HUES64 (cell line): ENCODE data around the gene MLYCD.

Experiments
- H3K27ac ChIP-seq: 2 replicates; pipeline ENCODE4 v1.7.0; 2013; ENCODE audit warnings: low read depth, low read length, inconsistent platforms
- H3K27me3 ChIP-seq: 2 replicates; pipeline ENCODE4 v1.6.1; 2013; ENCODE audit warnings: mild to moderate bottlenecking, low read length; ENCODE audit not compliant: insufficient read depth
- H3K36me3 ChIP-seq: 2 replicates; pipeline ENCODE4 v1.6.1; 2013; ENCODE audit warnings: mild to moderate bottlenecking, low read length; ENCODE audit not compliant: insufficient read depth
- H3K4me1 ChIP-seq: 2 replicates; pipeline ENCODE4 v1.6.1; 2013; ENCODE audit warnings: mild to moderate bottlenecking, low read length, moderate library complexity; ENCODE audit not compliant: insufficient read depth
- H3K4me3 ChIP-seq: 2 replicates; pipeline ENCODE4 v1.5.1; 2013; ENCODE audit warnings: mild to moderate bottlenecking, low read length, moderate library complexity
- H3K9ac ChIP-seq: 2 replicates; pipeline ENCODE4 v1.6.1; 2013; ENCODE audit warnings: mild to moderate bottlenecking, low read depth, low read length
- H3K9me3 ChIP-seq: 2 replicates; pipeline ENCODE4 v1.6.1; 2013; ENCODE audit warnings: low read depth, low read length; ENCODE audit not compliant: insufficient read depth
- WGBS: fragments of 150-250, 120-280 bp; methylation state at CpG from one replicate; pipeline ENCODE4 v1.1.7; 2013; ENCODE audit warnings: missing lambda C conversion rate; 5-methylcytosine and 5-hydroxymethylcytosine counted together

Gene MLYCD

GRCh38 chr16:83870830-83871229 lies 28.1 kb upstream of the MLYCD start:
- Histone ChIP-seq H3K27ac (no peak overlapping the region), H3K36me3 (no peaks in the 10 kb centered on the region), H3K9me3 (no peaks in the 10 kb centered on the region), H3K9ac (no peak overlapping the region), H3K4me3 (no peak overlapping the region), H3K27me3 (no peaks in the 10 kb centered on the region), H3K4me1 (no peaks in the 10 kb centered on the region)
- 85% methylated on average over 4 of the region's 5 CpGs for WGBS

- Histone ChIP-seq H3K27ac (no peak overlapping the region), H3K36me3 (no peaks in the 10 kb centered on the region), H3K9ac (no peak overlapping the region), H3K27me3 (no peaks in the 10 kb centered on the region), H3K4me3 (no peak overlapping the region), H3K9me3 (no peaks in the 10 kb centered on the region; the same call in 1 of the 2 replicates), H3K4me1 (no peaks in the 10 kb centered on the region)
- WGBS: 75% methylated on average over 4 of the region's 6 CpGs
Observed at GRCh38 chr16:83878838-83879237, 20.1 kb upstream of the MLYCD start.

GRCh38 chr16:83882163-83882885 lies 16.6 kb upstream of the MLYCD start:
- Histone ChIP-seq H3K36me3 (no peaks in the 10 kb centered on the region), H3K4me1 (no peaks in the 10 kb centered on the region), H3K4me3 (no peak overlapping the region), H3K9ac (no peak overlapping the region), H3K27ac (no peak overlapping the region), H3K9me3 (no peaks in the 10 kb centered on the region), H3K27me3 (no peaks in the 10 kb centered on the region)
- WGBS: 87% methylated on average over 8 of the region's 8 CpGs

- no peaks in the 10 kb centered on the region for H3K27me3 ChIP-seq
- no peak overlapping the region for H3K27ac ChIP-seq
- WGBS: 95% methylated on average over 13 of the region's 13 CpGs
- no peaks in the 10 kb centered on the region for H3K4me1 ChIP-seq
- no peak overlapping the region for H3K4me3 ChIP-seq
- H3K9ac ChIP-seq: no peak overlapping the region
- no peaks in the 10 kb centered on the region for H3K9me3 ChIP-seq
- no peaks in the 10 kb centered on the region for H3K36me3 ChIP-seq
Observed at GRCh38 chr16:83886199-83886971, 12.5 kb upstream of the MLYCD start.

GRCh38 chr16:83887080-83887479 lies 11.8 kb upstream of the MLYCD start:
- 93% methylated on average over 6 of the region's 8 CpGs for WGBS
- no peak overlapping the region for H3K9ac ChIP-seq
- no peak overlapping the region for H3K27ac ChIP-seq
- H3K4me3 ChIP-seq: no peak overlapping the region
- no peaks in the 10 kb centered on the region for H3K27me3 ChIP-seq
- H3K4me1 ChIP-seq: no peaks in the 10 kb centered on the region
- no peaks in the 10 kb centered on the region for H3K36me3 ChIP-seq
- 0 out of 2 replicates have a peak, but pooled peaks cover 5% of the 10 kb centered on the region for H3K9me3 ChIP-seq

- no peak overlapping the region for H3K9ac ChIP-seq
- no peaks in the 10 kb centered on the region for H3K27me3 ChIP-seq
- no peak overlapping the region for H3K27ac ChIP-seq
- H3K4me3 ChIP-seq: no peak overlapping the region
- 85% methylated on average over 8 of the region's 8 CpGs for WGBS
- H3K4me1 ChIP-seq: no peaks in the 10 kb centered on the region
- H3K36me3 ChIP-seq: no peaks in the 10 kb centered on the region
- 0 out of 2 replicates have a peak, but pooled peaks cover 6% of the 10 kb centered on the region for H3K9me3 ChIP-seq
Observed at GRCh38 chr16:83887564-83887963, 11.4 kb upstream of the MLYCD start.

GRCh38 chr16:83888672-83889044 lies 10.3 kb upstream of the MLYCD start:
- Histone ChIP-seq H3K9ac (no peak overlapping the region), H3K27me3 (no peaks in the 10 kb centered on the region), H3K36me3 (no peaks in the 10 kb centered on the region), H3K4me1 (no peaks in the 10 kb centered on the region), H3K27ac (no peak overlapping the region), H3K9me3 (0 out of 2 replicates have a peak, but pooled peaks cover 6% of the 10 kb centered on the region), H3K4me3 (no peak overlapping the region)
- WGBS: 80% methylated on average over 2 of the region's 4 CpGs

- no peaks in the 10 kb centered on the region for H3K4me1 ChIP-seq
- no peak overlapping the region for H3K4me3 ChIP-seq
- no peaks in the 10 kb centered on the region for H3K36me3 ChIP-seq
- no peak overlapping the region for H3K9ac ChIP-seq
- no peaks in the 10 kb centered on the region for H3K27me3 ChIP-seq
- H3K27ac ChIP-seq: no peak overlapping the region
- 0 out of 2 replicates have a peak, but pooled peaks cover 6% of the 10 kb centered on the region for H3K9me3 ChIP-seq
- 97% methylated on average over 5 of the region's 5 CpGs for WGBS
Observed at GRCh38 chr16:83890359-83890758, 8.6 kb upstream of the MLYCD start.

- Histone ChIP-seq H3K9me3 (0 out of 2 replicates have a peak, but pooled peaks cover 6% of the 10 kb centered on the region), H3K4me1 (no peaks in the 10 kb centered on the region), H3K27me3 (no peaks in the 10 kb centered on the region), H3K27ac (no peak overlapping the region), H3K4me3 (no peak overlapping the region), H3K9ac (no peak overlapping the region), H3K36me3 (no peaks in the 10 kb centered on the region)
- WGBS: 91% methylated on average over 3 of the region's 3 CpGs
Observed at GRCh38 chr16:83891742-83892141, 7.2 kb upstream of the MLYCD start.

GRCh38 chr16:83895243-83895642 lies 3.7 kb upstream of the MLYCD start:
- no peak overlapping the region for H3K27ac ChIP-seq
- no peaks in the 10 kb centered on the region for H3K36me3 ChIP-seq
- H3K4me3 ChIP-seq: no peak overlapping the region
- peaks cover 18% of the 10 kb centered on the region; the same call in 1 of the 2 replicates for H3K27me3 ChIP-seq
- H3K9me3 ChIP-seq: 0 out of 2 replicates have a peak, but pooled peaks cover 6% of the 10 kb centered on the region
- H3K4me1 ChIP-seq: peaks cover 6% of the 10 kb centered on the region; the same call in 1 of the 2 replicates
- 87% methylated on average over 4 of the region's 4 CpGs for WGBS
- no peak overlapping the region for H3K9ac ChIP-seq

- Histone ChIP-seq H3K9me3 (0 out of 2 replicates have a peak, but pooled peaks cover 6% of the 10 kb centered on the region), H3K9ac (no peak overlapping the region), H3K4me3 (no peak overlapping the region), H3K27me3 (peaks cover 18% of the 10 kb centered on the region; the same call in 1 of the 2 replicates), H3K27ac (no peak overlapping the region), H3K36me3 (no peaks in the 10 kb centered on the region), H3K4me1 (peaks cover 6% of the 10 kb centered on the region; the same call in 1 of the 2 replicates)
- WGBS: 100% methylated on average over 2 of the region's 3 CpGs
Observed at GRCh38 chr16:83895942-83896341, 3.0 kb upstream of the MLYCD start.
